Sciatic nerve (tissue), 2 donors: ENCODE data around the gene CAV1. TPM values are rescaled to one million over a fixed set of nuclear protein-coding genes. Genes with fewer than 3 reads are reported as not detected.

Experiments
- ATAC-seq: fragments of 200-7000 bp; cut with Tn5 transposase; one replicate; pipeline ENCODE4 v1.9.1; 2020; ENCODE audit warnings: mild to moderate bottlenecking, moderate library complexity
- DNase-seq: peaks from one replicate; pipeline ENCODE4 v3.0.0-alpha.2; 2020; ENCODE audit warnings: low spot score
- intact Hi-C: fragments of 100-400 bp; cut with DNase I; formaldehyde crosslinking; loops from one replicate; pipeline ENCODE4 v1.14.2; 2022
- total RNA-seq: library from RNA; stranded (reverse); fragmentation: NEBNext Ultra II Directional; extraction: Animal tissue kit (Norgen Biotek cat#: 25700); gene quantifications from one replicate; pipeline ENCODE4 v1.2.1, GENCODE V29; 2021
- donor health status: DM: no; HTN: no; CAD: no.
- donor health status: DM: no; HTN: no; CAD: no.

Gene CAV1
- total RNA-seq, 1 donor from 2014 or later, result 353 TPM

DNA sequence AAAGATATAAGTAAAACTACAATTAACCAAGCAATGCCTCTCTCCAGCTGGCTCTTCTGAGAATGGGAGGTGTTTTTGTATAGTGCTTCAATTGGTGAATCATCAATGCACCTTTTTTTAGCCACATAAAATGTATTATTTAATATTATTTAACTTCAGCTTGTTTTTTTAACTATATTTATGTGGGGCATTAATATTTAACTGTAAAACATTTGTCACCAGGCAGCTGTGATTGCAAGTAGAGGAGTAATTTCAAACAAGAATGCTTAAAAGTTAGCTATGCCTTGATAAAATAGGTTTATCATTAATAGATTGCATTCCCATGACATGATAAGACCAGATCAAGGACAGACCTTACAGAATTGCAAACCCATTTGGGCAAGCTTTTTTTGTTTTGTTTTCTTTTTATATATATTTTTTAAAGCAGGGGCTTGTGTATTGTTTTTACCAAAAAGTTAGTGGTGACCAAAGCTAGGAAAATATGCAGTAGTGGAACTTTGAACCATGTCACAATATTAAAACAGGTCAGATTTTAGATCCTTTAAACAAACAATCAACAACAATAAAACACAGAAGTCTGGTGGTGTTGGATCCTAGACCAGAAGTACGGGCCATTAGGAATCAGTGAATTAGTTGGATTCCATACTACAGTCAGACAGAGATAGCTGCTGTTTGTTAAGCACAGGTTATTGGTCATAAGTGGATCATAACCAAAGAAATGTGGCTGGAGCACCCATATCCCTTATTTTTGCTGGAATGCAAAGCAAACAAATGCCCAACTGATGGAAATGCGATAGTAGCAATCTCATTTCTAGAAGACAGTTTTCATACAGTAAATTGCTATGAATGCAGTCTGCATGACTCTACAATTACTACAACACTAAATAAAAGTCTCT lies 22.4 kb upstream of the CAV1 start:
- intact Hi-C loops, result no loop called here
- DNase-seq (no peak), ATAC-seq (no peak)

DNA sequence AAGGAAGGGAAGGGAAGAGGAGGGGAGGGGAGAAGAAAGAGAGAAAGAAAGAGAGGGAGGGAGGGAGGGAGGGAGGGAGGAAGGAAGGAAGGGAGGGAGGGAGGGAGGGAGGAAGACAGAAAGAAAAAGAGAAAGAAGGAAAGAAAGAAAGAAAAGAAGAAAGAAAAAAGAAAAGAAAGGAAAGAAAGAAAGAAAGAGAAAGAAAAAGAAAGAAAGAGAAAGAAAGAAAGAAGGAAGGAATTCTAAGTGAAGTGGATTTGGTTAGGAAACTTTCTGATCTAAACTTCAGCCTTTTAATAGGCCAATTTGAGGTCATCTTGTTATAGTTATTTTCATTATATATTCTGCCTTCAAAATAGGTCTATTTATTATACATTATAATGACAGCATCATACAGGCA lies 21.0 kb upstream of the CAV1 start:
- ATAC-seq, result no peak
- DNase-seq, result no peak
- intact Hi-C loops, result no loop called here

DNA sequence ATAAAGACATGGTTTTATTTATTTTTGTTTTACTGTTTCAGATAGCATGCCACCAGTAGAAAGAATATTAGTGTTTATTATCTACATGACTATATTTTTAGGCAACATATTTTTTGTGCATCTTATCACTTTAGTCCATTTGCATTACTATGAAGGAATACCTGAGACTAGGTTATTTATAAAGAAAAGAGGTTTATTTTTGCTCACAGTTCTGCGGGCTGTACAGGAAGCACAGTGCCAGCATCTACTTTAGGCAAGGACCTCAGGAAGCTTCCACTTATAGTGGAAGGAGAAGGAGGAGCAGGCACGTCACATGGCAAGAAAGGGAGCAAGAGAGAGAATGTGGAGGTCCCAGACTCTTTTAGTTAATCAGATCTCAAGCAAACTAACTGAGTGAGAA lies 19.6 kb upstream of the CAV1 start:
- ATAC-seq (no peak), DNase-seq (no peak)
- intact Hi-C loops, result no loop called here

DNA sequence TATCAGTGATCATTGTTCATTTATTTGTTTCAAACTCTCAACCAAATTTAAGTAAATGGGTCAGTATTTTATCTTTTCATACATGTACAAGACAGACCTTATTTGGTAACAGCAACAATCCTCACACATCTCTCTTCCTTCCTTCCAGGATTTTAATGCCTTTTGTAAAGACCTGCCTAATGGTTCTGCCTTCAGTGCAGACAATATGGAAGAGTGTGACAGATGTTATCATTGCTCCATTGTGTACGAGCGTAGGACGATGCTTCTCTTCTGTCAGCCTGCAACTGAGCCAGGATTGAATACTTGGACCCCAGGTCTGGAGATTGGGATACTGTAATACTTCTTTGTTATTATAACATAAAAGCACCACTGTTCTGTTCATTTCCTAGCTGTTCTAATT lies 19.0 kb upstream of the CAV1 start:
- intact Hi-C loops, result no loop called here
- no peak for ATAC-seq
- no peak for DNase-seq

DNA sequence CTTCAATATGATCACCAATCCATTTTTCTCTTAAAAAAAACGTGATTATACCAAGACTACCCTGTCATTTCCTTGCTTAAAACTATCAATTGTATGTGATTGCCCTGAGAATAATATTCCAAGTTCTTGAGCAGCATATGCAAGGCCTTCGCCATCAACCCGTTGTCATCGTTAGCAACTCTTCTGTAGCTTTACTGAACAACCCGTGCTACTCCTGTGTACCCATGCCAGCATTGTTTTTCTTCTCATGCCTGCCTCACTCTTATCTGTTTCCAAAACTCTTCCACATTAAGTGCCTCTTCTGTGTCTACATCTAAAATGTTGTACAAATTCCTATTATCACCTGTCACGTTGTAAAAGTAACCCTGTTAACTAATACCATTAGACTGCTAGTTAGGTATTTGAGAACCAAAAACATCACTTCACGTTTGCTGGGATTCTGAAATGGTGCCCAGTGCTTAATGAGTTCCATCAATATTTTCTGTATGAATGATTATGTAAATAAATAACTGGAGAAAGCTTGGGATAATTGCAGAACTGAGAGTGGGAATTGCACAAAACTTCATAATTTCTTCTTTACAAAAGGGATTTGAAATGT lies 14.8 kb upstream of the CAV1 start:
- ATAC-seq (no peak), DNase-seq (no peak)
- intact Hi-C loops, result no loop called here

DNA sequence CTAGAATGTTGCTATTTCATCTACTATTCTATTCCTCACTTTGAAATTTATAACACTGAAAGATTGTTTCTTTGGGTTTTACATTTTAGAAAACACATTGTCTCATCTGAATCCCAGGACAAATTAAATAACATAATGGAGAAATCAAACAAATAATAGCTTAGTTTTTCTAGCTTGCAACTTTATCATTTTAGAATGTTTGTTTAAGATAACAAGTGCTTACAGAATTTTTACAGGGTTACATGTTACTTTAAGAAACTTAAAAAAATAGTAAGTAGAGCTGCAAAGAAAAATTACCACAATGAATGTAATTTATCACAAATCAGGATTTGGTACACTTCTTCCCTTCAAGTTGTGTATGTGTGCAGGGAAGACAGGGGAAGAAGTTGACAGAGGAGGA lies 14.0 kb upstream of the CAV1 start:
- ATAC-seq (no peak), DNase-seq (no peak)
- intact Hi-C loops, result no loop called here

DNA sequence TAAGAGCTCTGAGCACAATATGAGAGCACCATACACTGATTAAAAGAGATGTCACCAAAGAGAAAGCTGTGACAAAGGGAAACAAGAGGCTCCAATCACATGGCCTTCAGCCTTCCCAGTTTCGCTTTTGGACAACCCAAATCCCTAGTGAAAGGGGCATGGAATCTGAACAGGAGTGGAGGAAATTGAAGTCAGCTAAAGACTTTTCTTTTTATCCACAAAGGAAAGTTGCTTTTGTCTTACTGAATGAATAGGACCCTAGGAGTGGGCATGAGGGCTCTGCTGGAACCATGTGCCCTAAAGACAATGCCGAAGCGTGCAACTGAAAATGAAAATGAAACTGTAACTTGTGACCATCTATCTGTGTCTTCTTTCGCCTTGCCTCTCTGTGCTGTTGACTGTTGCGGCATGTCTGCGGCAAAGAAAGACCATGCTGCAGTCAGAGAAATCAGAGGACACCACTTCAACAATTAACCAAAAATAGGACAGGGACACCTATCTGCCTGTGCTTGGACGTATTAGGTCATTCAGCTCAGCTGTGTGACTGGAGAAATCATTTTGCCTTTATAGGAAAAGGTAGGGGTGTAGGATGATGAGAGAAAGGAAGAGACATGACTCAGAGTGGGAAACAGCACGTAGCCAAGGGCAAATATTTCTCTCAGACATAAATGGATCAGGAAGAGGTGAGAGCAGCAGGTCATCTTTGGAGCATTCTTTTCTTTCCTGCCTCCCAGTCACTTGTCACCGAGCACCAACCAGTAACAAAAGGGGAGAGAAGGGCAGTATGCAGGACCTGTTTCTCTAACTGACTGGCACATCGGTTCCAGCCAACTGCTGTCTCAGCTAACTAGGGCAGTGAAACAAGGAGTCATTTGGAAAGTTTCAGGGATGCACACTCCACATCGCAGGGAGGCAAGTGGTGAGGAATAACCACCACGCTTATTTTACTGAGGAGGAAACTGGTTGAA lies 13.0 kb upstream of the CAV1 start:
- no peak for DNase-seq
- ATAC-seq, result peak; percentile 68
- intact Hi-C loops, result no loop called here

DNA sequence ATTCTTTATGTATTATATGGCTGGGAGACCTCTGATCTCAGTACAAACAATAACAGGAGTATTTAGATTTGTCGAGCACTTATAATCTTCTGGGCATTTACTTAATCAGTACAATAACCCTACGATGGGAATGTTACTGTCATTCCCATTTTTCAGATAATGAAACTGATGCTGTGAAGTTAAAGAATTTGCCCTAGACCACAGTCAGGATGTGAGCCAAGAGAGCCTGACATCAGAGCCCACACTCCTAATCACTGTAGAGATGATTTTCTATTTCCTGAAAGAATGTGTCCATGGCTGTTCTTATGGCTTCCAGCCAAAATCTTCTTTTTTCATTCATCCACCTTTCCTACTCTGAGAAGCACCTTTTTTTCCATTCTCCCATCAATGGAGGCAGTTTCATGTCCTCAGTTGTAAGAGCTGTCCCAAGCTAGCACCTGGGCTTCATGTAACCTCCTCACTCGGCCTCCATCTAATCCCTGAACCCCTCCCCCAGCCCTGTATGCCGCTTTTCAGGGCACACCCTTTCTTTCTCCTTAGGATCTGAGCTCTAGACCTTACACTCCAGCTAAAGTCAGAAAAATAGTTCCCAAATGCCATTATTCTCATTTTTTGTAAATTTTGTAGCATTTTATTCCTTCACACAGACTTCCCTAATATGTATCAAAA lies 12.2 kb upstream of the CAV1 start:
- no peak for DNase-seq
- intact Hi-C loops, result no loop called here
- ATAC-seq, result no peak

DNA sequence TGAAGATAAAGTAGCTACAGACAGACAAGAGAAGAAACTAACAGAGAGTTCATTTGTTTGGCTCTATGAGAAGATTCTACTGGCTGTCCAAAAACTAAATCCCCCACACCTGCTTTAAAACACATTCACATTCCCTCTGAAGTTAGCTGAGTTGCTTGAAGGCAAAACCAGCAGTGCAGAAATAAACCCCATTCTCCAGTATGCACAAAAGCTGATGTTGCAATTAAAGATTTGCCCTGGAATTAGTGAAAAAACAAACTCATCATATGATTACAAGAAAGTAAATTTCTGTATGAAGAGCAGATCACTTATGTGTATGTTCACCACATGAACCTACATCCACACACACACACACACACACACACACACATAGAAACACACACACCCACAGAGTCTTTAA lies 9.3 kb upstream of the CAV1 start:
- no peak for ATAC-seq
- DNase-seq, result no peak
- intact Hi-C loops, result no loop called here

DNA sequence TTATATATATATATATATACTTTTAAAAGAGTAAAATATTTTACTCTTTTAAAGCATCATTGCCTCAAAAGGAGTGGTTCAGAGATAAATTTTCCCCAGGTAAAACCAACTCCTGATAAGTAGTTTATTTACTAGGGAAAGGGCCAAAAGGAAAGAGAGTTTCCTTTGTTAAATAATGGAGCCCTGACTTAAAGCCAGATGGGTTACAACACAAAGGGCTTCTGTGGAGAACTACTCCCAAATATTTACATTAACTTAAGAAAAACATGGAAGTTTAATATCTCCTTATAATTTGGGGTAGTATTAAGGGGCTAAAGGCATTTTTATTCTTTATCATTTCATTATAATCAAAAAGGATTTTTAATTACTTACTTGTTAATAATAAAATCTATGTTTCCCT lies 8.5 kb upstream of the CAV1 start:
- intact Hi-C loops, result no loop called here

DNA sequence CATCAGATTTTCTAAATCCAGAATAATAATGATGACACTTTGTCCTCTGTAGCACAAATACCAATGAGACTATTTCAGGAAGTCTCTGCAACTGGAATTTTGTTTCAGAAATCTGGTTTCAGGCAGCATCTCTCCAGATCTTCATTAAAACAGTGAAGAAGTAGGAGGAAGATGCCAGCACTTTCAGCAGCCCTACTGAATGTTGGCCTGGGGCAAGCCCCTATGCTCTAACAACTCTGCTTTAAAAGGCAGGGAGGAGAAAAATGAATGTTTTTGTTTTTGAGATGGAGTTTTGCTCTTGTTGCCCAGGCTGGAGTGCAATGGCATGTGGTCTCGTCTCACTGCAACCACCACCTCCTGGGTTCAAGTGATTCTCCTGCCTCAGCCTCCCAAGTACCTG lies 7.2 kb upstream of the CAV1 start:
- intact Hi-C loops, result no loop called here
- DNase-seq (no peak), ATAC-seq (no peak)

More for the DNA sequence above, 8.5 kb upstream of the CAV1 start:
- ATAC-seq (no peak), DNase-seq (no peak)

DNA sequence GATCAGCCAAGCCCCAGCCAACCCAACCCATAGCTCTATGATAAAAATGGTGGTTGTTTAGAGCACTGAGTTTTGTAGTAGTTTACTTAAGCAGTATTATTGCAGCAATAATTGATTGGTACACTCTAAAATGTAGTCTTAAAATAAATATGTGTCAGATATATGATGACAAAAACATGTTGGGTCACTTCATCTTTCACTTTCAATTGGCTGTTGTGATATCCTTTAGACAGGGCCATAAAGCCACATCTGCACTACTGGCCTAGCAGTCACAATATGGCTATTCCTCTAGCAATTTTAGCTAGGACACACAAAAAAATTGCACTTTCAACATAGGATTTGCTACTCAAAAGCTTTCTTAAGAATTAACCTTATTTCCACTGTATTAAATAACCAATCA lies 5.9 kb upstream of the CAV1 start:
- ATAC-seq, result no peak
- intact Hi-C loops, result no loop called here
- DNase-seq, result no peak

DNA sequence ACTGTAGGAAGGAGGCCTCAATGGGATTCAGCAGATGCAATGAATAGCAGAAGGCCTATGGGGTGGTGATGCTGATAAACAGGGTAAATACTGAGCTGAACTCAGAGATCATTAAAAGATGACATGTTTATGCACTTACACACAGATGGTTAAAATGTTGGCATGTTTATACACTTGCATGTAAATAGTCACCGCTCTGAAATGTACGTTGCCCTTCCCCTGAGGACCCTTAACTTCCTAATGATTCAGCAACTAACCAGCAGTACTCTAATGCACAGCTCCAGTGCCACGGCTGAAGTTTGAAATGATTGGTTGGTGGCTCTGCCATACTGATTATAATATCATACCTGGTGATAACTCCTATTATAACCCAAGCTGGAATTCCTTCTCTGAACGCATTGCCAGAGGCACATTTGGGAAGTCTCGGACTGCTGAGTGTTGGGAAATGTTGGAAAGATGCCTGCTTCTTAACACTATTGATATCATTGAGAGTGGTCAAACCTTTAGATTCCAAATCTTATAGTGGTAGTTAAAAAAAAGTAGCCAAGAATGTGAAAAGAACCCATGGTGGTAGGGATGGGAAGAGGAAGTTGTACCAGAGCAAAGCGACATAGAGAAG lies 3.7 kb upstream of the CAV1 start:
- no peak for ATAC-seq
- intact Hi-C loops, result loop anchor here (10.0 kb wide), 1 partner anchor 64 kb away; no protein-coding TSS in a partner anchor
- DNase-seq, result no peak

DNA sequence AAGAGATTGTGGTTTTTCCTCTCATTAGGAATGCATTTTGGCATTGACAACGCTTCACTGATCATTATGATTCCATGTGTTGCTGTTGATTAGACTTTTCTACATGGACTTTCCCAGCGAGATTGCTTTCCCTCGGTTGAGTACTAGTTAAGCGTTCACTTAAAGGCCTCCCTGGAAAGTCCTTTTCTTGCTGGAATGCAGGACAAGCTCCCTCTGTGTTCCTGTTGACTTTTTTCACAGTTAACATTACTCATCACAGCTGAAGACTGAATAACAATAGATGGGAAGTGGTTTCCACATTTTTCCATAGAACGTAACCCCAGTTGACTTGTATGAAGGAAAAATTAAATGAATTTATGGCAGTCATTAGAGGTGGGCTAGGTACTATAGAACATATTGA lies 2.6 kb upstream of the CAV1 start:
- ATAC-seq, result no peak
- intact Hi-C loops, result loop anchor here (10.0 kb wide), 1 partner anchor 63 kb away; no protein-coding TSS in a partner anchor
- no peak for DNase-seq

DNA sequence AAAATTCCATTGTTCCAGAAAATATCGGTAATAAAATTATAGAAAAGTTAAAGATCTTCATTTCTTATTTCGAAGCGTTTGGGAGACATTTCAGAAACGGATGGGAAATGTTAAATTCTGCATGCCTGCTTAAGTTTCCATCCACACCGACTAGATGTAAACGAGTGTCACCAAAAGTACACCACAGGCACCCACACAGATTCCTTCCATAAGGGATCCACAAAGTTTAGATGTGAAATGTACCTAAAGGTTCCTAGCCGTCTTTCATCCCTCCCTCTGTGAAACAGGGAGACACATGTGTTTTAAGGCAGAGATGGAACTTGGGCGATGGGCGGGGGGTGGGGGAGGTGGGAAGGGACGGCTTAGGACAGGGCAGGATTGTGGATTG lies 621 bp upstream of the CAV1 start:
- ATAC-seq (no peak), DNase-seq (no peak)
- intact Hi-C loops, result loop anchor here (10.0 kb wide), 1 partner anchor 61 kb away; no protein-coding TSS in a partner anchor

DNA sequence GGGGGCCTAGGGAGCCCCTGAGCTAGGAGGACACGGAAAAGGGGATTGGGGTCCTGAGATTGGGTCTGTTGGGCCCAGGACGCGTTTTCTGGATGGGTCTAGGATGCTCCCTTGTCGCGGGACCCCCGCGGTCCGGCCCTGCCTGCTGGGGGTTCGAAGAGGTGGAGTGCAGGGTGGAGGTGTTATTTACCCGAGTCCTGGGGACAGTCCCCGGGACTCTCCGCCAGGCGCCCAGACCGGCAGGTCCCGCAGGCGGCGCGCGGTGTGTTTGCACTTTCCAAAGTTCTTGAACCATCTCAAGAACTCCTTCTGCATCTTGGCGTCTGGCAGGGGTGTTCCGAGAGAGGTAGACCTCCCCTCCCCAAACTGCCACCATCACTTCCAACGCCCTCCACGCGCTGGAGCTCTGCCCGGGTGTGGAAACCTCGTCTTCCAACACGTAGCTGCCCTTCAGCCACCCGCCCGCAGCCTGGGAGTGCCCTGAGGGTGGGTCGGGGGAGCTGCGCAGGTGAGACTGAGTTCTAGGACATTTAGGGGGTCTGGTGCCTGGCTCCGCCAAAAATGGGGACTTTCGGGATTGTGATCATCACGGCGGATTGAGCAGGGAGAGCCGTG lies 569 bp downstream of the CAV1 start:
- DNase-seq (peak; percentile 68), ATAC-seq (peak; percentile 52)
- intact Hi-C loops, result loop anchor here (10.0 kb wide), 1 partner anchor 59 kb away; no protein-coding TSS in a partner anchor

DNA sequence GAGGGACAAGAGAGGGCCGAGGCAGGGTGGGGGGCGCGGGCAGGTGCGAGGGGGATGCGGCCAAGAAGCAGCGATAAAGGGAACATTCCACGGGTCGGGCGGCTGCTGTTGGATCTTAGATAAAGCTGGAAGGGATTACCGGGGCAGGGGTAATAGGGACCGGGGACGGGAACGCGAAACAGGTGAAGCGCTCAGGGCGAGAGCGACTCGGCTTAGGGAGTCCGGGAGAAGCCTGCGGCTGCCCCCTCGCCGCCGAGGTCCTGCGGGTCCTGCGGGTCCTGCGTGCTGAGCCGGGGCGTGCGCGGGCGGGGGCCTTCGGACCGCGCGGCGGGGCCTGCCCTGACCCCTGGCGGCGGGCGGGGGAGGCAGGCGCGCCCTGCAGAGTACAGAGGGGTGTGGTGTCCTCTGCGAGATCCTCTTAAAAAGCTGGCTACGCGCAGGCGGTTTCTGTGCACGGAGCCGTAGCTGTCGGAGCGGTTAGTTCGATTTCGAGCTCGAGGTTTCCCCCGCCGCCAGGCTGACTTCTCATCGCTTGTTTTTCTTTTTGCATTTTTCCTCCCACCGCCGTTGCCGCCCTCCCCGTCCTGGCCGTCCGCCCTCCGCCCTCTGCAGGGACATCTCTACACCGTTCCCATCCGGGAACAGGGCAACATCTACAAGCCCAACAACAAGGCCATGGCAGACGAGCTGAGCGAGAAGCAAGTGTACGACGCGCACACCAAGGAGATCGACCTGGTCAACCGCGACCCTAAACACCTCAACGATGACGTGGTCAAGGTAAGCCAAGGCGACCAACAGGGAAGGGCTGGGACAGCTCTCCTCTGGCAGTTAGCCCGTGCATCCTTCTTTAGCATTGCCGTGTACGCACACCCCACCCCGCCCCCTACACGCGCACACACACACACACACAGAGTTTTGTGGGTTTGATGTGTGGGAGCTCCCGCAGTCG lies 1.4 kb downstream of the CAV1 start:
- peak; percentile 84 for DNase-seq
- intact Hi-C loops, result loop anchor here (10.0 kb wide), 1 partner anchor 59 kb away; no protein-coding TSS in a partner anchor
- peak; percentile 85 for ATAC-seq
